Natural killer cell (primary cell): ENCODE measurements around the gene PPP1R1B. TPM values are rescaled to one million over a fixed set of nuclear protein-coding genes. Genes with fewer than 3 reads are reported as not detected.

Experiments
- ATAC-seq, 3 donors: fragments of 150-1000 bp in 2 of 3; fragments of 200-7000 bp in 1 of 3; cut with Tn5 transposase; 1 replicate in 1 of 3; 2 replicates in 2 of 3; pipeline ENCODE4 v1.10.0; 2021; ENCODE audit warnings: mild to moderate bottlenecking in 2 of 3, moderate library complexity in 2 of 3
- DNase-seq, 2 donors: peaks; one replicate each; pipeline versions ENCODE4 v3.0.0 to v3.0.0-alpha.2; 2013 to 2021; ENCODE audit warnings: mixed read lengths in 1 of 2
- H3K27ac ChIP-seq: one replicate; pipeline ENCODE4 v1.5.1; 2013; ENCODE audit warnings: mild to moderate bottlenecking, low read length
- H3K27me3 ChIP-seq: one replicate; pipeline ENCODE4 v1.6.1; 2013; ENCODE audit warnings: low read length; ENCODE audit not compliant: control insufficient read depth, insufficient read depth
- H3K36me3 ChIP-seq: one replicate; pipeline ENCODE4 v1.6.1; 2013; ENCODE audit warnings: low read length; ENCODE audit not compliant: control insufficient read depth, insufficient read depth
- H3K4me1 ChIP-seq: one replicate; pipeline ENCODE4 v1.6.1; 2013; ENCODE audit warnings: low read length; ENCODE audit not compliant: control insufficient read depth, insufficient read depth
- H3K4me3 ChIP-seq: one replicate; pipeline ENCODE4 v1.5.1; 2013; ENCODE audit warnings: low read length
- H3K9me3 ChIP-seq: one replicate; pipeline ENCODE4 v1.6.1; 2013; ENCODE audit warnings: low read length; ENCODE audit not compliant: control insufficient read depth, insufficient read depth
- H3K27ac Mint-ChIP-seq, 2 donors: one replicate each; pipeline ENCODE4 v1.8.0; 2022; ENCODE audit warnings: mild to moderate bottlenecking in 2 of 2, mixed read lengths in 2 of 2, moderate library complexity in 1 of 2
- H3K27me3 Mint-ChIP-seq, 2 donors: one replicate each; pipeline ENCODE4 v1.8.0; 2022; ENCODE audit warnings: low read depth in 2 of 2, mixed read lengths in 2 of 2
- H3K36me3 Mint-ChIP-seq: one replicate; pipeline ENCODE4 v1.8.0; 2022; ENCODE audit warnings: mixed read lengths
- H3K4me1 Mint-ChIP-seq, 2 donors: one replicate each; pipeline ENCODE4 v1.8.0; 2022; ENCODE audit warnings: mixed read lengths in 2 of 2
- H3K4me3 Mint-ChIP-seq: one replicate; pipeline ENCODE4 v1.8.0; 2022; ENCODE audit warnings: mild to moderate bottlenecking, moderate library complexity, mixed read lengths
- H3K9me3 Mint-ChIP-seq, 2 donors: one replicate each; pipeline ENCODE4 v1.8.0; 2022; ENCODE audit warnings: mixed read lengths in 2 of 2
- CTCF ChIP-seq: fragments of 200-600 bp; IDR thresholded peaks from one replicate; pipeline ENCODE4 v1.8.0; 2022; ENCODE audit warnings: antibody characterized with exemption
- WGBS: methylation state at CpG from one replicate; pipeline ENCODE4 v1.1.7; 2013; ENCODE audit warnings: missing lambda C conversion rate; ENCODE audit not compliant: insufficient coverage; 5-methylcytosine and 5-hydroxymethylcytosine counted together
- intact Hi-C: fragments of 100-400 bp; cut with micrococcal nuclease; formaldehyde crosslinking; loops from one replicate; pipeline ENCODE4 v1.14.2; 2022
- total RNA-seq, 4 donors: library from RNA; stranded (reverse); fragments of 120-200 nt in 1 of 4; gene quantifications; one replicate each; pipeline versions ENCODE4 v1.2.3 to v1.2.4, GENCODE V29; 2013 to 2022

Gene PPP1R1B
- total RNA-seq, 3 donors from 2014 or later (not counting 1 experiment from before 2014, with no cell fraction given) = not detected

- H3K9me3 ChIP-seq = no peaks in the 10 kb centered on the region
- 70% methylated on average over 11 of the region's 11 CpGs for WGBS
- ATAC-seq (no peak), DNase-seq (no peak)
- H3K4me1 Mint-ChIP-seq = peaks cover 7 to 24% of the 10 kb centered on the region in 2 donors
- peaks cover 5% of the 10 kb centered on the region for H3K27me3 ChIP-seq
- peak overlapping the region; percentile 84 for H3K4me3 Mint-ChIP-seq
- peaks cover 23% of the 10 kb centered on the region for H3K4me1 ChIP-seq
- H3K36me3 Mint-ChIP-seq = no peaks in the 10 kb centered on the region
- no peak overlapping the region for H3K27ac ChIP-seq
- H3K36me3 ChIP-seq = peaks cover 13% of the 10 kb centered on the region
- intact Hi-C loops = loop anchor here (5.0 kb wide), 1 partner anchor 44 kb away; no protein-coding TSS in a partner anchor
- no peaks in the 10 kb centered on the region for H3K9me3 Mint-ChIP-seq
- H3K27ac Mint-ChIP-seq = peak overlapping the region in 1 of 2 donors; percentile 44
- TF ChIP-seq CTCF = no peak
- no peaks in the 10 kb centered on the region for H3K27me3 Mint-ChIP-seq
- H3K4me3 ChIP-seq = no peak overlapping the region
These were observed 40.0 kb downstream of the PPP1R1B start for GRCh38 chr17:39666601-39667261.

- Histone ChIP-seq H3K9me3 (no peaks in the 10 kb centered on the region), H3K4me3 (peak overlapping the region; percentile 23), H3K4me1 (peaks cover 23% of the 10 kb centered on the region), H3K27ac (no peak overlapping the region), H3K36me3 (peaks cover 7% of the 10 kb centered on the region), H3K27me3 (peaks cover 5% of the 10 kb centered on the region)
- Mint-ChIP-seq H3K27me3 (no peaks in the 10 kb centered on the region), H3K4me3 (peak overlapping the region; percentile 84), H3K9me3 (no peaks in the 10 kb centered on the region), H3K36me3 (no peaks in the 10 kb centered on the region), H3K4me1 (peaks cover 7 to 31% of the 10 kb centered on the region in 2 donors), H3K27ac (peak overlapping the region in 1 of 2 donors; percentile 44)
- peak; percentile 38 to 57 (median 47) for ATAC-seq
- intact Hi-C loops = loop anchor here (5.0 kb wide), 1 partner anchor 45 kb away; no protein-coding TSS in a partner anchor
- WGBS = 11% methylated on average over 49 of the region's 49 CpGs
- no peak for TF ChIP-seq CTCF
- peak; percentile 27 to 40 for DNase-seq
These were observed 40.7 kb downstream of the PPP1R1B start for GRCh38 chr17:39667262-39667944.

GRCh38 chr17:39667945-39668924, 41.5 kb downstream of the PPP1R1B start, which contains the start of gene PNMT:
TSS of gene PNMT (plus strand) at chr17:39668453. CDS start at chr17:39668476, 23 bp downstream.
- H3K36me3 Mint-ChIP-seq = no peaks in the 10 kb centered on the region
- H3K4me3 ChIP-seq = peak within 1 kb of the TSS; percentile 23
- peak within 1 kb of the TSS; percentile 78 for H3K4me3 Mint-ChIP-seq
- peak within 1 kb of the TSS in 1 of 2 donors; percentile 44 for H3K27ac Mint-ChIP-seq
- no peak within 1 kb of the TSS for H3K27ac ChIP-seq
- H3K27me3 Mint-ChIP-seq = no peaks in the 10 kb centered on the region
- peaks cover 7 to 31% of the 10 kb centered on the region in 2 donors for H3K4me1 Mint-ChIP-seq
- DNase-seq (peak; percentile 63 to 86), ATAC-seq (peak; percentile 76 to 87 (median 83))
- TF ChIP-seq CTCF = peak; percentile 70
- H3K36me3 ChIP-seq = no peaks in the 10 kb centered on the region
- intact Hi-C loops = loop anchor here (5.0 kb wide), 1 partner anchor 46 kb away; no protein-coding TSS in a partner anchor
- WGBS = under 1% methylated on average over 85 of the region's 85 CpGs
- H3K4me1 ChIP-seq = peaks cover 23% of the 10 kb centered on the region
- peaks cover 5% of the 10 kb centered on the region for H3K27me3 ChIP-seq
- H3K9me3 Mint-ChIP-seq = no peaks in the 10 kb centered on the region
- no peaks in the 10 kb centered on the region for H3K9me3 ChIP-seq
